Measurements from ENCODE around the gene TMEM175. TPM values are rescaled to one million over a fixed set of nuclear protein-coding genes. Genes with fewer than 3 reads are reported as not detected.

TMEM175 gene
- total and polyA plus RNA-seq, 2 of the 8 experiments (the other 6 are each of a cell fraction or from before 2014, with no cell fraction given), result 4.9 to 20.7 TPM

DNA sequence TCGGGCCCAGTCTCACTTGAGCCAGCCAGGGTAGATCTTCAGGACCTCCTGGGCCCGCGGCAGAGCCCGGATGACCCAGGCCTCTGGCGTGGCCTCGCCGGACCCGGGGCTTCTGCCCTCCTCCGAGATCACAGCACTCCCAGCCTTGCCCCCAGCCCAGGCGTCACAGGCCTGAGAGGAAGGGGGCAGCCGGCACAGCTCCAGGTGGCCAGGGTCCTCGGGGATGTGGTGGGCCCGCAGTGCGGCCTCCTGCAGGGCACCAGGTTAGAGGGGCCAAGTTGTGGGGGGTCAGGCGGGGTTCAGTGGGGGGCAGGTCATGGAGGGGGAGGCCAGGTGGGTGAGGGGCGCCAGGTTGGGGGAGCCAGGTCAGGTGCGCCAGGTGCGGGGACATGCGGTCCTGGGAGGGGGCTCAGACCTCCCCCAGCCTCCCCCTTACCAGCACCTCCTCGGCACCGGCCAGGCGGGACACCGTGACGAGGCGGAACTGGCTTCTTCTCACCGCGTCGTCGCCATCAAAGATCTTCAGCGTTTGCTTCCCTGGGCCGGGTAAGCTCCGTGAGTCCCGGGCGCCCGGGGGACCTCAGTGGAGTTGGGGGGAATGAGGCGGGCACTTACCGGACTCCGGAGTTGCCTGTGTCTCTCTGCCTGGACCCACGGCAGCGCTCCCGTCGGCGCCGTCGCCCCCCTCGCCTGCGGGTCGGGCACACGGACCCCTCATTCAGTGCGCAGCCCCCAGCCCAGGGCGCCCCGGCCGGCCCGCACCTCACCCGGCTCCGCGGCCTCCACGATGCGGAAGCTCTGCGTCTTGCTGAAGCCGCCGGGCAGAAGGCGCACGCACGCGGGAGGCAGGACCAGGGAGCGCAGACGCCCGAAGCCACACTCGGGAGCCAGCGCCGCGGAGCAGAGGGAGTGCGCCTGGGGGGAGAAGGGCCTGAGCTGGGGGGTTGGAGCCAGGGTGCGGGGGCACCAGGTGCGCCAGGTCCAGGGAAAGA, 35.1 kb downstream of the TMEM175 start:
- Histone ChIP-seq H2BK20ac (ENCODE audit: low read length) (no peak overlapping the region), H3K79me2 (ENCODE audit: control insufficient read depth in 1 of 2, insufficient read depth in 2 of 2, low read length in 2 of 2) (no peaks in the 10 kb centered on the region), H3K27me3 (replicated peaks in 1 of 4; ENCODE audit: control insufficient read depth in 3 of 4, extremely low read depth in 1 of 4, insufficient read depth in 3 of 4, low read length in 3 of 4) (peaks cover 9 to 36% (median 25%) of the 10 kb centered on the region in 4 experiments; a peak in 6 of 7 replicates), H2BK15ac (ENCODE audit: low read length) (no peak overlapping the region), H3K27ac (ENCODE audit: low read depth, low read length) (no peak overlapping the region), H3K23me2 (ENCODE audit: low read depth, low read length) (peaks cover 6% of the 10 kb centered on the region; the same call in 1 of the 2 replicates), H3K23ac (ENCODE audit: insufficient read length) (no peak overlapping the region), H4K5ac (ENCODE audit: insufficient read length, low read depth, low read length) (no peak overlapping the region), H3K4ac (replicated peaks; ENCODE audit: insufficient read length, low read depth, low read length) (no peak overlapping the region), H3K4me1 (replicated peaks in 1 of 4; ENCODE audit: control insufficient read depth in 3 of 4, insufficient read depth in 4 of 4, low read length in 3 of 4) (peaks cover 0 to 9% (median 3%) of the 10 kb centered on the region in 4 experiments; a peak in 3 of 7 replicates), H3K56ac (replicated peaks; ENCODE audit: insufficient read length, low read depth, low read length) (no peak overlapping the region), H2BK5ac (ENCODE audit: low read depth, low read length) (no peak overlapping the region), H3K9ac (replicated peaks in 1 of 4; ENCODE audit: extremely low read depth in 1 of 4, low read depth in 3 of 4, low read length in 3 of 4) (no peak overlapping the region), H4K20me1 (replicated peaks in 1 of 2; ENCODE audit: control insufficient read depth in 1 of 2, insufficient read depth in 2 of 2, low read length in 2 of 2) (peaks cover 6 to 21% of the 10 kb centered on the region in 2 experiments), H3K36me3 (ENCODE audit: control insufficient read depth in 2 of 4, insufficient read depth in 4 of 4, low read length in 3 of 4) (no peaks in the 10 kb centered on the region), H4K8ac (ENCODE audit: extremely low read depth, insufficient read depth, low read length) (peak overlapping the region; percentile 85; the same call in 1 of the 2 replicates), H3K4me2 (ENCODE audit: insufficient read depth in 1 of 2, low read depth in 2 of 2, low read length in 2 of 2) (peak overlapping the region; percentile 73 to 89), H3K79me1 (ENCODE audit: low read depth, low read length) (no peaks in the 10 kb centered on the region), H2AK5ac (ENCODE audit: low read depth, low read length) (no peak overlapping the region; the same call in 1 of the 2 replicates), H3K9me3 (ENCODE audit: insufficient read depth in 2 of 2, low read depth in 1 of 2, low read length in 1 of 2) (no peaks in the 10 kb centered on the region), H4K91ac (replicated peaks; ENCODE audit: insufficient read length, low read length) (no peak overlapping the region), H3K14ac (ENCODE audit: insufficient read length) (no peak overlapping the region), H2BK120ac (replicated peaks; ENCODE audit: low read depth, low read length) (no peak overlapping the region), H3K18ac (ENCODE audit: extremely low read depth, low read length) (peak overlapping the region; percentile 32; the same call in 1 of the 2 replicates), H2AFZ (ENCODE audit: low read length) (no peak overlapping the region; the same call in 1 of the 2 replicates), H3K4me3 (ENCODE audit: extremely low read depth in 1 of 4, insufficient read depth in 2 of 4, low read depth in 3 of 4, low read length in 4 of 4) (peak overlapping the region; percentile 14 to 59 (median 22)), H2BK12ac (ENCODE audit: low read depth, low read length) (no peak overlapping the region)
- ChIA-PET CTCF (ENCODE audit: partially characterized antibody) (interaction anchor here (1.1 to 1.4 kb wide), 2 partner anchors 9 to 20 kb away, joined by 4 read pairs; partner anchors contain the start of gene IDUA), POLR2A (ENCODE audit: partially characterized antibody) (interaction anchor here (0.6 to 1.0 kb wide), 4 partner anchors 10 to 272 kb away, joined by 3 to 4 read pairs (median 3); partner anchors contain the start of genes GAK and TMEM175)
- no peak for FAIRE-seq
- no peak for DNase-seq (ENCODE audit: low read depth in 1 of 2, low spot score in 2 of 2)
- 23% methylated on average over 58 of the region's 76 CpGs; no CpG with 5 or more reads in 1 of the 2 experiments for WGBS, 2 experiments (ENCODE audit: extremely low coverage in 1 of 2, insufficient coverage in 1 of 2, insufficient read length in 1 of 2, insufficient replicate concordance in 2 of 2, low coverage in 1 of 2, low lambda C conversion rate in 2 of 2, missing lambda C conversion rate in 1 of 2)
- TF ChIP-seq BRCA1 (IDR thresholded peaks at IDR 0.05; ENCODE audit: low read depth, low read length), result no peak
- no peak for TF ChIP-seq KDM4A (IDR thresholded peaks at IDR 0.05; ENCODE audit: low read depth, low read length, severe bottlenecking)
- no peak for TF ChIP-seq ZNF274 (IDR thresholded peaks at IDR 0.05; ENCODE audit: borderline replicate concordance, extremely low read depth, low read length)
- peak; percentile 72 for TF ChIP-seq EZH2 (IDR thresholded peaks at IDR 0.05; ENCODE audit: low read depth, low read length, severe bottlenecking)
- TF ChIP-seq EP300 (IDR thresholded peaks at IDR 0.05; ENCODE audit: borderline replicate concordance in 1 of 2, low read depth in 2 of 2, low read length in 2 of 2), result no peak
- no peak for TF ChIP-seq TAF1 (IDR thresholded peaks at IDR 0.05; ENCODE audit: low read depth, low read length)
- peak; percentile 69; the same call in 1 of the 2 replicates for TF ChIP-seq SUZ12 (IDR thresholded peaks at IDR 0.05; ENCODE audit: low read length)
- TF ChIP-seq TCF12 (IDR thresholded peaks at IDR 0.05; ENCODE audit: low read depth, low read length), result no peak
- TF ChIP-seq, protein P1, sequence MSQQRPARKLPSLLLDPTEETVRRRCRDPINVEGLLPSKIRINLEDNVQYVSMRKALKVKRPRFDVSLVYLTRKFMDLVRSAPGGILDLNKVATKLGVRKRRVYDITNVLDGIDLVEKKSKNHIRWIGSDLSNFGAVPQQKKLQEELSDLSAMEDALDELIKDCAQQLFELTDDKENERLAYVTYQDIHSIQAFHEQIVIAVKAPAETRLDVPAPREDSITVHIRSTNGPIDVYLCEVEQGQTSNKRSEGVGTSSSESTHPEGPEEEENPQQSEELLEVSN (IDR thresholded peaks at IDR 0.05), result 0 out of 2 replicates have a peak, but pooled peaks have one; percentile 13
